HG03432 (cell line): Measurements from ENCODE around the gene PARD3B.

Experiments used
- ATAC-seq: cut with Tn5 transposase; IDR thresholded peaks from one replicate; pipeline ENCODE4 v1.9.1; 2021; ENCODE audit warnings: mild to moderate bottlenecking, moderate library complexity; ENCODE audit not compliant: unreplicated experiment

The PARD3B gene

GRCh38 chr2:204586444-204587180, 41.3 kb downstream of the PARD3B start:
- ATAC-seq = no peak

- ATAC-seq = no peak
These were observed 44.8 kb downstream of the PARD3B start for GRCh38 chr2:204590063-204590462.

GRCh38 chr2:204591225-204591624, 46.0 kb downstream of the PARD3B start:
- ATAC-seq = no peak

GRCh38 chr2:204604061-204604460, 58.8 kb downstream of the PARD3B start:
- ATAC-seq = no peak

GRCh38 chr2:204608237-204608939, 63.1 kb downstream of the PARD3B start:
- ATAC-seq = no peak

GRCh38 chr2:204611017-204611631, 65.8 kb downstream of the PARD3B start:
- no peak for ATAC-seq

- no peak for ATAC-seq
These were observed 66.5 kb downstream of the PARD3B start for GRCh38 chr2:204611764-204612163.

GRCh38 chr2:204613635-204614034, 68.4 kb downstream of the PARD3B start:
- ATAC-seq = no peak

GRCh38 chr2:204615456-204615855, 70.2 kb downstream of the PARD3B start:
- no peak for ATAC-seq

GRCh38 chr2:204625135-204625534, 79.9 kb downstream of the PARD3B start:
- ATAC-seq = no peak

- no peak for ATAC-seq
These were observed 83.8 kb downstream of the PARD3B start for GRCh38 chr2:204628926-204629712.

GRCh38 chr2:204632410-204632809, 87.1 kb downstream of the PARD3B start:
- no peak for ATAC-seq

GRCh38 chr2:204634564-204634963, 89.3 kb downstream of the PARD3B start:
- ATAC-seq = no peak

GRCh38 chr2:204635478-204635877, 90.2 kb downstream of the PARD3B start:
- no peak for ATAC-seq

GRCh38 chr2:204638471-204639194, 93.4 kb downstream of the PARD3B start:
- ATAC-seq = no peak

- no peak for ATAC-seq
These were observed 98.1 kb downstream of the PARD3B start for GRCh38 chr2:204643326-204643725.

GRCh38 chr2:204645018-204645773, 99.9 kb downstream of the PARD3B start:
- ATAC-seq = no peak

- no peak for ATAC-seq
These were observed 102.4 kb downstream of the PARD3B start for GRCh38 chr2:204647626-204648025.

- ATAC-seq = no peak
These were observed 105.3 kb downstream of the PARD3B start for GRCh38 chr2:204650611-204651010.

GRCh38 chr2:204652063-204652462, 106.8 kb downstream of the PARD3B start:
- no peak for ATAC-seq
